T47D (cell line): ENCODE results near the gene KCNJ6.

Source experiments
- DNase-seq, 2 experiments: peaks; one replicate each; pipeline versions ENCODE4 v3.0.0 to v3.0.0-alpha.2; 2011 to 2012; ENCODE audit warnings: low read depth in 1 of 2, low spot score in 1 of 2
- JUND ChIP-seq: IDR thresholded peaks from 2 replicates; pipeline ENCODE4 v1.6.1; 2012; ENCODE audit warnings: low read depth
- in situ Hi-C: cut with HindIII; loops from 2 replicates; pipeline ENCODE4 v1.10.0; 2016; ENCODE audit warnings: low sequenced_read_pairs, low pct_unique_long_range_greater_than_20kb

Gene KCNJ6

GRCh38 chr21:37888659-37889058, 27.6 kb downstream of the KCNJ6 start:
- no peak for DNase-seq
- in situ Hi-C loops: no loop called here
- no peak for TF ChIP-seq JUND

GRCh38 chr21:37886726-37887299, 29.4 kb downstream of the KCNJ6 start:
- no peak for DNase-seq
- no peak for TF ChIP-seq JUND
- in situ Hi-C loops: no loop called here

GRCh38 chr21:37886120-37886519, 30.1 kb downstream of the KCNJ6 start:
- no peak for TF ChIP-seq JUND
- DNase-seq: no peak
- in situ Hi-C loops: no loop called here

DNA sequence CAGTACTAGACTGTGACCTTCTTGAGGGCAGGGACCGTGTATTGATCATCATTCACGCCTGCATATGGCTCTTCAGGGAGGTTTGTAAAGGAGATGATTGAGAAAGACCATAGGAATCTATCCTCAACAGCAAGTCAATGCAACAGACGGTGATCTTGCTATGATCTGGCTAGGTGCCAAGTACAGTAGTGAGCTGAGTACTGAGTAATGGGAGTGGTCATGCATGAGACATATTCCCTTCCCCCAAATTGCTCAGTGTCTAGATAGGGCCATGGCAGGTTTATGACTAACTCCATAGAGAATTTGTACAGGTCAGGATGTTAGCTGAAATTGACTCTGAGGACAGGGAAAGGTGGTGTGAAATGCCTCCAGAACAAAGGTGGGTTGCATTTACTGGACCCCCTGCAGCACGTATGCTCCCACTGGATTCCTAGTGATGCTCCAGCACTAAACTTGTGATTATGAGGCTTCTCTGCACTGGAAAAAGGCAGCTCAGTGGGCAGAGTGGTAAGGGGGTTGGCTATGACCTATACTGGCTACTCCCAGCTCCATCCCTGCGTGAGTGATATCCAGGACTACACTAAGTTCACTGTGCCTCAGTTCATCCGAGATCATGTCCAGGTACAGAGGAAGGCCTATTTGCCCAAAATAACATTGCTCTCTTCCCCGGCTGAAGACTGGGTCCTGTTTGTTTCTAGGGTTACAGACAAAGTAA, 37.2 kb downstream of the KCNJ6 start:
- no peak for DNase-seq
- TF ChIP-seq JUND: no peak
- in situ Hi-C loops: no loop called here

DNA sequence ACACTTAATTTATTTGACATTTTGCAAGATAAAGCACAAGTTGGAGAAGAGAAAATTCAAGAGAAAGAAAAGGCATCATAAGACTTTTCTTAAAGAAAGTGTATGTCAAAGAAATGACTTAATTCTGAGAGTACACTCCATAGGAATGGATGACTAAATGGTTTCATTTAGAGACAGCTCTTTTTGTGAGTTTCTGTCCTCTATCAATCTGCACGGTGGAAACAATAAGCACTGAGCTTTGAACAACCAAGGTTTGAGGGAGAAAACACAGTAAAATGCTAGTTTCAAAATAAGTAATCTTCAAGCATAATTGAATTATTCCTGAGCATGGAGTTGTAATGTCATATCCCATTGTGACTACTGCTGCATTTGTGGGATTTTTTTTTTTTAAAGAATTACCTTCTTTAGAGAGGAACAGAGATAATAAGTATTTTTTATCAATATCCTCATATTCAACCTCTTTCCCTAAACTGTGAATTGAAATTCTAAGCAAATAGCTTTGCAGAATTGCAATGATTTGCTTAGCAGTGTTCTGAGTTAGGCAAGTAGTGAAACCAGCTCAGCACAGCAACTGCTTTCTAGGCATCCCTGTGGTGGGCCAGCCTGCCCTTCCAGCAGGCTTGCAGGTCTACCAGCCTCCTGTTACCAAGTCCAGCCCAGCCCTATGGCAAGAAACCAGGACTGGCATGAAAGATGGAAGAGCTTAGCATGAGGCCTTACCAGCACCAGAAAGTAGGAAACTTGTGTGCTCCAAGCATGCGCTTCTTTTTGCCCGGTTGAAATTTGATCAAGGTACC, 38.2 kb downstream of the KCNJ6 start:
- no peak for DNase-seq
- in situ Hi-C loops: no loop called here
- TF ChIP-seq JUND: no peak

DNA sequence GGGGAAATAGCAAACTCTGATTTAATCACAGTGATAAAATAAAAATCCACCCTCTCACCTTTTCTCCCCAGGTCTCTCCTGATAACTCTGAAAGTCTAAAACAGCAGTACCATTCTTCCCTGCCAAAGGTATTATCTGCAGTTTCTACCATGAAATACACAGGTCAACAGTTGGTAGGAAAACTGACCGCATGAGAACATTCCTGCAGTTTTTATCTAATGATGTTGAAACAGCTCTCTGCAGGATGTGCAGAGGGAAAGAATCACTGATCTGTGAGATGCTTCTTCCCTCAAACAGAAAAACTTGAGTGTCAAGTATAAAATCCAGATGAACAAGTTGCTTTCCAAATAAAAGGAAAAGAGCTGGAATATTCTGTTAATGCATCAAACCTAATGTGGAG, 39.1 kb downstream of the KCNJ6 start:
- in situ Hi-C loops: no loop called here
- no peak for TF ChIP-seq JUND
- no peak for DNase-seq

GRCh38 chr21:37876561-37876960, 39.7 kb downstream of the KCNJ6 start:
- no peak for DNase-seq
- no peak for TF ChIP-seq JUND
- in situ Hi-C loops: no loop called here

GRCh38 chr21:37874904-37875780, 41.1 kb downstream of the KCNJ6 start:
- TF ChIP-seq JUND: no peak
- DNase-seq: no peak
- in situ Hi-C loops: no loop called here

DNA sequence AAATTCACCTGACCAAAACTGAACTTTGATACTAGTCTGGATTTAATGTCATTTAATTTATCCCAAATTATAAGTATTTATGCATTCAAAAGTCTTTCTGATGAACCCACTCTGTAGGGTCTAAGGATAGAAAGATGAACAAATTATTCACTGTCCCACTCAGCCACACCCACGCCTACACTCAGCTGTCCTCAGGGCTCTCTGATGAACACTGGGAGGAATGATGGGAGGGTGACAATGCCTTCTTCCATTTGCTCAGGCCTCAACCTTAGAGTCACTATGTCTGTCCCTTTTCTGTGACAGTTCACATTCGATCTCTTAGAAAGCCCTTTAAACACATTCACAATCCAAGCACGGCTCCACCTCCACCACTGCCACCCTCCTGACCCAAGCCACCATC, 41.8 kb downstream of the KCNJ6 start:
- DNase-seq: no peak
- in situ Hi-C loops: no loop called here
- TF ChIP-seq JUND: no peak

DNA sequence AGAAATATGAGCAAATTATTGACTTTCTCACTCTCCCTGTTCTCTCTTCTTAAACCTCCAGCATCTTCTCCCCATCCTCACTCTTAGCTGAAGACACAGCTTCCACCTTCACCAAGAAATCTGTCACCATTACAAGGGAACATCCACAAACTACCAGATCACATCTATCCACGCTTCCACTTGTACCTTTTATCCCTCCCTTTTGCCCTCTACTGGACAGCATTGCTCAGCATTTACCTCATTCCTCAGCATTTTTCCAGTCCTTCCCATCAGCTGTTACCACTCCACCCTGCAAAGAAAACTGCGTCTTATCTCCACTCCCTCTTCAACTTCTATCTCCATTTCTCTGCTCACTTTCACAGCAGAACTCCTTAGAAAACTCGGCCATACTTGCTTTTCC, 42.6 kb downstream of the KCNJ6 start:
- no peak for DNase-seq
- in situ Hi-C loops: no loop called here
- no peak for TF ChIP-seq JUND

- in situ Hi-C loops: no loop called here
- no peak for TF ChIP-seq JUND
- no peak for DNase-seq
These were observed 45.0 kb downstream of the KCNJ6 start for GRCh38 chr21:37871121-37871862.

DNA sequence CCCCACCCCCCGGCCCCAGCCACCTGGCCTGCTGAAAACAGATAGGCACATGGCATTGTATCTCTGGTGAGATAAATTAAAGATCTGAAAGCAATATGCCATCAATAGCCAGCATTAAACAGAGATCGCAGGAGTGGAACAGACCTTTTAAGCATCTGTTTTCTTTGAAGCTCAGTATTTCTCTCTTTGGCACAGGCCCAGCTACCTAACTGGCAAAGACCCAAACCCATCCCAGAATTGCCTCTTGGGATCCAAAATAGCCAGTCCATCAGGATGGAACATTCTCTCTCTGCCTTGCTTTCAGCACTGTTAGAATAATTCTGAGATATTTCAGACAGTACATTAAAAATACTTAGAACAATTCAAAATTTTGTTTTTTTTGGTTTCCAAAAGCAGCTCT, 46.0 kb downstream of the KCNJ6 start:
- no peak for DNase-seq
- TF ChIP-seq JUND: no peak
- in situ Hi-C loops: no loop called here
